Fibroblast of lung (primary cell): ENCODE results near the gene TMEM132C.

ENCODE experiments used
- CTCF ChIP-seq, 2 donors: IDR thresholded peaks in 1 of 2; conservative IDR thresholded peaks in 1 of 2; 1 replicate in 1 of 2; 2 replicates in 1 of 2; pipeline ENCODE4 v1.5.1; 2011 to 2012; ENCODE audit warnings: low read length in 2 of 2, control low read depth in 1 of 2, inconsistent platforms in 1 of 2, low read depth in 1 of 2, mild to moderate bottlenecking in 1 of 2
- EZH2 ChIP-seq: IDR thresholded peaks from 2 replicates; pipeline ENCODE4 v1.5.1; 2012; ENCODE audit warnings: low read length, control low read depth, mild to moderate bottlenecking; ENCODE audit errors: missing control alignments

GRCh38 chr12:128245121-128245520, 21.8 kb upstream of the TMEM132C start:
- no peak for TF ChIP-seq CTCF (conservative IDR thresholded peaks at IDR 0.05 in 1 of 2, IDR thresholded peaks at IDR 0.05 in 1 of 2; ENCODE audit: low read depth in 1 of 2, low read length in 2 of 2)
- TF ChIP-seq EZH2: no peak
